Common myeloid progenitor, CD34-positive (primary cell): ENCODE data around the gene AK9.
"Not testable (repeated sequence)": the region's sequence is repeated elsewhere in the genome, so short reads cannot be mapped to it uniquely, and the experiment has no call there.

Experiments
- CTCF ChIA-PET: fragments of 350-600 bp; sonication (Branson Sonifier 250); formaldehyde crosslinking; loops from one replicate; lab custom pipeline; 2021; ENCODE audit warnings: antibody characterized with exemption; lab: Charles Lee
- POLR2A ChIA-PET: fragments of 350-600 bp; sonication (Branson Sonifier 250); formaldehyde crosslinking; loops from one replicate; lab custom pipeline; 2021; ENCODE audit warnings: antibody characterized with exemption; lab: Charles Lee
- DNase-seq, 3 donors: peaks; one replicate each; pipeline versions ENCODE4 v3.0.0 to v3.0.0-alpha.2; 2013
- H3K27ac ChIP-seq, 2 experiments: 1 replicate in 1 of 2; 2 replicates in 1 of 2; pipeline ENCODE4 v1.7.0; 2013; ENCODE audit warnings: inconsistent platforms in 2 of 2, low read length in 2 of 2, mild to moderate bottlenecking in 2 of 2, low read depth in 1 of 2, moderate library complexity in 1 of 2; ENCODE audit not compliant: severe bottlenecking in 2 of 2, insufficient read depth in 1 of 2, poor library complexity in 1 of 2
- H3K27me3 ChIP-seq, 5 experiments: replicated peaks in 2 of 5; 1 replicate in 3 of 5; 2 replicates in 2 of 5; pipeline versions ENCODE4 v1.6.1 to v1.7.0; 2013; ENCODE audit warnings: low read length in 4 of 5, mild to moderate bottlenecking in 2 of 5, moderate library complexity in 2 of 5, inconsistent platforms in 1 of 5; ENCODE audit not compliant: insufficient read depth in 5 of 5, control insufficient read depth in 4 of 5
- H3K36me3 ChIP-seq, 4 experiments: 1 replicate in 2 of 4; 2 replicates in 2 of 4; pipeline versions ENCODE4 v1.6.1 to v1.7.0; 2013; ENCODE audit warnings: low read length in 3 of 4, control low read depth in 1 of 4, mild to moderate bottlenecking in 1 of 4; ENCODE audit not compliant: control insufficient read depth in 4 of 4, insufficient read depth in 4 of 4
- H3K4me1 ChIP-seq, 4 experiments: 1 replicate in 3 of 4; 2 replicates in 1 of 4; pipeline versions ENCODE4 v1.6.1 to v1.7.1; 2013; ENCODE audit warnings: low read length in 3 of 4, mild to moderate bottlenecking in 3 of 4, control low read depth in 1 of 4, inconsistent platforms in 1 of 4, moderate library complexity in 1 of 4; ENCODE audit not compliant: control insufficient read depth in 4 of 4, insufficient read depth in 4 of 4; ENCODE audit errors: control extremely low read depth in 1 of 4
- H3K4me3 ChIP-seq, 7 experiments: 1 replicate in 4 of 7; 2 replicates in 3 of 7; pipeline versions ENCODE4 v1.5.1 to v1.7.0; 2013; ENCODE audit warnings: mild to moderate bottlenecking in 7 of 7, low read length in 6 of 7, moderate library complexity in 6 of 7, inconsistent platforms in 2 of 7, low read depth in 2 of 7, control low read depth in 1 of 7; ENCODE audit not compliant: insufficient read depth in 4 of 7, control insufficient read depth in 1 of 7; ENCODE audit errors: extremely low read depth in 1 of 7
- H3K9me3 ChIP-seq, 5 experiments: 1 replicate in 4 of 5; 2 replicates in 1 of 5; pipeline versions ENCODE4 v1.6.1 to v1.7.1; 2013; ENCODE audit warnings: low read length in 4 of 5, mild to moderate bottlenecking in 2 of 5, inconsistent platforms in 1 of 5, low read depth in 1 of 5, moderate library complexity in 1 of 5; ENCODE audit not compliant: control insufficient read depth in 4 of 5, insufficient read depth in 2 of 5; ENCODE audit errors: control extremely low read depth in 1 of 5
- WGBS: methylation state at CpG from one replicate; pipeline ENCODE4 v1.1.5; 2013; ENCODE audit not compliant: insufficient coverage; 5-methylcytosine and 5-hydroxymethylcytosine counted together

The AK9 gene

DNA sequence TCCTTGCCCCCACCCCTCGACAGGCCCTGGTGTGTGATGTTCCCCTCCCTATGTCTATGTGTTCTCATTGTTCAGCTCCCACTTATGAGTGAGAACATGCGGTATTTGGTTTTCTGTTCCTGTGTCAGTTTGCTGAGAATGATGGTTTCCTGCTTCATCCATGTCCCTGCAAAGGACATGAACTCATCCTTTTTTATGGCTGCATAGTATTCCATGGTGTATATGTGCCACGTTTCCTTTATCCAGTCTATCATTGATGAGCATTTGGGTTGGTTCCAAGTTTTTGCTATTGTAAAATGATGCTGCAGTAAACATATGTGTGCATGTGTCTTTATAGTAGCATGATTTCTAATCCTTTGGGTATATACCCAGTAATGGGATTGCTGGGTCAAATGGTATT lies 34.2 kb upstream of the AK9 start:
- H3K4me1 ChIP-seq, result not testable (repeated sequence)
- CTCF ChIA-PET, result interaction anchor here (1.8 kb wide), 1 partner anchor 324 kb away, joined by 4 read pairs; no protein-coding TSS in a partner anchor

GRCh38 chr6:109722564-109723254 lies 31.7 kb upstream of the AK9 start:
- CTCF ChIA-PET, result interaction anchor here (0.8 to 1.7 kb wide), 3 partner anchors 11 to 336 kb away, joined by 3 to 4 read pairs (median 3); no protein-coding TSS in a partner anchor
- no peaks in the 10 kb centered on the region for H3K9me3 ChIP-seq
- H3K27me3 ChIP-seq, result no peaks in the 10 kb centered on the region
- H3K4me1 ChIP-seq, result peaks cover 0 to 7% (median 0%) of the 10 kb centered on the region in 4 experiments
- peaks cover 0 to 9% (median 6%) of the 10 kb centered on the region in 4 experiments for H3K36me3 ChIP-seq
- no peak overlapping the region for H3K4me3 ChIP-seq
- no peak overlapping the region for H3K27ac ChIP-seq
- 100% methylated on average over 3 of the region's 3 CpGs for WGBS
- POLR2A ChIA-PET, result no interaction called here
- DNase-seq, result no peak

More for the DNA sequence above, 34.2 kb upstream of the AK9 start:
- H3K27ac ChIP-seq, H3K9me3 ChIP-seq, H3K4me3 ChIP-seq, DNase-seq, H3K27me3 ChIP-seq, POLR2A ChIA-PET, H3K36me3 ChIP-seq: not testable (repeated sequence)
- no CpG with 5 or more reads among the region's 3 CpGs for WGBS

GRCh38 chr6:109722011-109722410 lies 31.0 kb upstream of the AK9 start:
- Histone ChIP-seq H3K27ac (no peak overlapping the region), H3K4me3 (no peak overlapping the region), H3K36me3 (peaks cover 0 to 9% (median 6%) of the 10 kb centered on the region in 4 experiments), H3K4me1 (peaks cover 0 to 7% (median 0%) of the 10 kb centered on the region in 4 experiments), H3K9me3 (no peaks in the 10 kb centered on the region), H3K27me3 (no peaks in the 10 kb centered on the region)
- ChIA-PET POLR2A (no interaction called here), CTCF (interaction anchor here (0.9 to 1.7 kb wide), 2 partner anchors 17 to 336 kb away, joined by 3 to 4 read pairs; no protein-coding TSS in a partner anchor)
- WGBS, result 83% methylated on average over 1 of the region's 3 CpGs
- no peak for DNase-seq

GRCh38 chr6:109720311-109720710 lies 29.3 kb upstream of the AK9 start:
- no peak for DNase-seq
- H3K9me3 ChIP-seq, result no peaks in the 10 kb centered on the region
- H3K36me3 ChIP-seq, result peaks cover 0 to 9% (median 6%) of the 10 kb centered on the region in 4 experiments
- ChIA-PET CTCF (interaction anchor here (0.9 kb wide), 1 partner anchor 15 kb away, joined by 3 read pairs; no protein-coding TSS in a partner anchor), POLR2A (no interaction called here)
- 94% methylated on average over 2 of the region's 3 CpGs for WGBS
- no peaks in the 10 kb centered on the region for H3K27me3 ChIP-seq
- peaks cover 0 to 7% (median 0%) of the 10 kb centered on the region in 4 experiments for H3K4me1 ChIP-seq
- H3K27ac ChIP-seq, result no peak overlapping the region
- H3K4me3 ChIP-seq, result no peak overlapping the region

DNA sequence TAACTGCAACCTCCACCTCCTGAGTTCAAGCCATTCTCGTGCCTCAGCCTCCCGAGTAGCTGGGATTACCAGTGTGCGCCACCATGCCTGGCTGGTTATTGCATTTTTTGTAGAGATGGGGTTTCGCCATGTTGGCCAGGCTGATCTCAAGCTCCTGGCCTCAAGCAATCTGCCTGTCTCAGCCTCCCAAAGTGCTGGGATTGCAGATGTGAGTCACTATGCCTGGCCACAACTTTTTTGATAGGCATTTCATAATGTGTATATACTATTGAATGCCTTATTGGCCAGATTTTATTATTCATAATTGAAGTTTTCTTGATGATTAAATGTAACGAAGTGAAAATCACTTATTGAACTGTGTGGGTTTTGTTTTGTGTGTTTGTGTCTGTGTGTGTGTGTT lies 28.0 kb upstream of the AK9 start:
- ChIA-PET POLR2A (interaction anchor here (0.7 kb wide), 1 partner anchor 33 kb away, joined by 6 read pairs; no protein-coding TSS in a partner anchor), CTCF (interaction anchor here (0.6 kb wide), 1 partner anchor 308 kb away, joined by 3 read pairs; no protein-coding TSS in a partner anchor)
- no peaks in the 10 kb centered on the region for H3K9me3 ChIP-seq
- H3K36me3 ChIP-seq, result peaks cover 0 to 6% (median 5%) of the 10 kb centered on the region in 4 experiments
- H3K4me3 ChIP-seq, result no peak overlapping the region
- DNase-seq, result no peak
- WGBS, result 100% methylated on average over 1 of the region's 5 CpGs
- H3K4me1 ChIP-seq, result peaks cover 0 to 7% (median 0%) of the 10 kb centered on the region in 4 experiments
- H3K27ac ChIP-seq, result no peak overlapping the region
- no peaks in the 10 kb centered on the region for H3K27me3 ChIP-seq

DNA sequence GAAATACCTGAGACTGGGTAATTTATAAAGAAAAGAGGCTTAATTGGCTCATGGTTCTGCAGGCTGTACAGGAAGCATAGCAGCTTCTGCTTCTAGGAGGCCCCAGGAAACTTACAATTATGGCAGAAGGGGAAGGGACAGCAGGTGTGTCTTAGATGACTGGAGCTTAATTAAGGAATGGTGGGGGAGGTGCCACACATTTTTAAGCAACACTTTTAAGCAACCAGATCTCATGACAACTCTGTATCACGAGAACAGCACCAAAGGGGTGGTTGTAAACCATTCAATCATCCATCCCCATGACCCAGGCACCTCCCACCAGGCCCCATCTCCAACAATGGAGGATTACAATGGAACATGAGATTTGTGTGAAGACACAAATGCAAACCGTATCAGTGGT lies 27.0 kb upstream of the AK9 start:
- POLR2A ChIA-PET, result no interaction called here

DNA sequence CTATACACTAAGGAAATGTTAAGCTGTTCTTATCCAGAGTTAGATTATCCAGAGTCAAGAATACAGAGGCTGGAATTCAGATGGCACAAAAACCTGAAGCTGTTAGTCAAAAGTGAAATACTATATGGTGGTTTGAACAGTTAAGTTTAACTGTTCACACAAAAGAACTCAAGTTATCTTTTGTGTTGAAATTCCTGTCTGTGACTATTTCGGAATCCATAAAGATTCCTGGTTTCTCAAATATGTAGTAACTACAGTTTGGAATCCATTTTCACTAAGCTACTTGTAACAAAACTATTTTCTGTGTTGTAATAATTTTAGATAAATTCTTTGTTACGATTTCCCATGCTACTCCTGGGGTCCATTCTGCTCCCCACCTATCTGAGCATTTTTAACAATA lies 24.6 kb upstream of the AK9 start:
- no CpG with 5 or more reads among the region's 2 CpGs for WGBS
- H3K4me3 ChIP-seq, result no peak overlapping the region

More for the DNA sequence above, 27.0 kb upstream of the AK9 start:
- no CpG with 5 or more reads among the region's 2 CpGs for WGBS
- H3K4me3 ChIP-seq, result no peak overlapping the region
- H3K27me3 ChIP-seq, result no peaks in the 10 kb centered on the region
- H3K9me3 ChIP-seq, result no peaks in the 10 kb centered on the region
- no peak overlapping the region for H3K27ac ChIP-seq
- H3K36me3 ChIP-seq, result peaks cover 0 to 6% (median 1%) of the 10 kb centered on the region in 4 experiments
- peak in 2 of 3 donors; percentile 18 to 19 for DNase-seq
- CTCF ChIA-PET, result interaction anchor here (0.8 kb wide), 1 partner anchor 72 kb away, joined by 3 read pairs; no protein-coding TSS in a partner anchor
- H3K4me1 ChIP-seq, result peaks cover 0 to 7% (median 0%) of the 10 kb centered on the region in 4 experiments

More for the DNA sequence above, 24.6 kb upstream of the AK9 start:
- no peaks in the 10 kb centered on the region for H3K27me3 ChIP-seq
- POLR2A ChIA-PET, result no interaction called here
- CTCF ChIA-PET, result interaction anchor here (1.2 to 1.7 kb wide), 4 partner anchors 12 to 675 kb away, joined by 3 to 5 read pairs (median 4); no protein-coding TSS in a partner anchor
- H3K27ac ChIP-seq, result no peak overlapping the region
- H3K4me1 ChIP-seq, result peaks cover 0 to 7% (median 0%) of the 10 kb centered on the region in 4 experiments
- peaks cover 0 to 6% (median 1%) of the 10 kb centered on the region in 4 experiments for H3K36me3 ChIP-seq
- peaks cover 0 to 5% (median 2%) of the 10 kb centered on the region in 5 experiments for H3K9me3 ChIP-seq
- DNase-seq, result no peak
